NB4 (cell line): Measurements from ENCODE around the gene INTS6.

Experiments used
- DNase-seq: peaks from one replicate; pipeline ENCODE4 v3.0.0; 2010; ENCODE audit warnings: low read depth
- H3K4me3 ChIP-seq: one replicate; pipeline ENCODE4 v1.5.1; 2011; ENCODE audit warnings: mild to moderate bottlenecking, low read depth, low read length, moderate library complexity
- MYC ChIP-seq: IDR thresholded peaks from 2 replicates; pipeline ENCODE4 v1.6.1; 2011; ENCODE audit warnings: low read depth, low read length
- POLR2A ChIP-seq: IDR thresholded peaks from 2 replicates; pipeline ENCODE4 v1.6.1; 2011; ENCODE audit warnings: mild to moderate bottlenecking; ENCODE audit not compliant: insufficient read length; ENCODE audit errors: extremely low read depth
- TF ChIP-seq, protein P1 (sequence below): IDR thresholded peaks from 2 replicates; pipeline ENCODE4 v1.6.1; 2011; ENCODE audit warnings: low read depth, low read length
- TF ChIP-seq, protein P2 (sequence below): IDR thresholded peaks from one replicate; pipeline ENCODE4 v1.5.1; 2012; ENCODE audit warnings: low read depth, low read length

Gene INTS6

DNA sequence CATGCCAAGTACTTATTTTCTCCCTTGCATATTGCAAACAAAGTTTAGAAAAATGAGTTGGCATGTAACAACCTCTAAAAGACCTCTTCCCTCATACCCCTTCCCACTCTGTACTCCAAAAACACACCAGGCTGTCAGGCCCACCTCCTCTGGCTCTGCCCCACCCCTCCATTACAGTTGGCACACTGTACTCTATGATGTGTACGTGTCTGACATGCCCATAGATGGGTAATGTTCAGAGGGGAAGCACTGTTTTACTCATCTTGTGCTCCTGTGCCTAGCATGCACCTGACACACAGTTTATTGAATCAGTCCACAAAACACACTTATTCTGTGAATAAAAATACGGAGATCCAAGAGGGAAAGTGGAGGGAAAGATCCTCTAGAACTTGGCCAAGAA, 67.7 kb downstream of the INTS6 start:
- H3K4me3 ChIP-seq = no peak overlapping the region
- no peak for DNase-seq
- TF ChIP-seq, protein P1, sequence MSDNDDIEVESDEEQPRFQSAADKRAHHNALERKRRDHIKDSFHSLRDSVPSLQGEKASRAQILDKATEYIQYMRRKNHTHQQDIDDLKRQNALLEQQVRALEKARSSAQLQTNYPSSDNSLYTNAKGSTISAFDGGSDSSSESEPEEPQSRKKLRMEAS = no peak
- TF ChIP-seq, protein P2, sequence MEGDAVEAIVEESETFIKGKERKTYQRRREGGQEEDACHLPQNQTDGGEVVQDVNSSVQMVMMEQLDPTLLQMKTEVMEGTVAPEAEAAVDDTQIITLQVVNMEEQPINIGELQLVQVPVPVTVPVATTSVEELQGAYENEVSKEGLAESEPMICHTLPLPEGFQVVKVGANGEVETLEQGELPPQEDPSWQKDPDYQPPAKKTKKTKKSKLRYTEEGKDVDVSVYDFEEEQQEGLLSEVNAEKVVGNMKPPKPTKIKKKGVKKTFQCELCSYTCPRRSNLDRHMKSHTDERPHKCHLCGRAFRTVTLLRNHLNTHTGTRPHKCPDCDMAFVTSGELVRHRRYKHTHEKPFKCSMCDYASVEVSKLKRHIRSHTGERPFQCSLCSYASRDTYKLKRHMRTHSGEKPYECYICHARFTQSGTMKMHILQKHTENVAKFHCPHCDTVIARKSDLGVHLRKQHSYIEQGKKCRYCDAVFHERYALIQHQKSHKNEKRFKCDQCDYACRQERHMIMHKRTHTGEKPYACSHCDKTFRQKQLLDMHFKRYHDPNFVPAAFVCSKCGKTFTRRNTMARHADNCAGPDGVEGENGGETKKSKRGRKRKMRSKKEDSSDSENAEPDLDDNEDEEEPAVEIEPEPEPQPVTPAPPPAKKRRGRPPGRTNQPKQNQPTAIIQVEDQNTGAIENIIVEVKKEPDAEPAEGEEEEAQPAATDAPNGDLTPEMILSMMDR = no peak
- no peak for TF ChIP-seq POLR2A
- TF ChIP-seq MYC = no peak

DNA sequence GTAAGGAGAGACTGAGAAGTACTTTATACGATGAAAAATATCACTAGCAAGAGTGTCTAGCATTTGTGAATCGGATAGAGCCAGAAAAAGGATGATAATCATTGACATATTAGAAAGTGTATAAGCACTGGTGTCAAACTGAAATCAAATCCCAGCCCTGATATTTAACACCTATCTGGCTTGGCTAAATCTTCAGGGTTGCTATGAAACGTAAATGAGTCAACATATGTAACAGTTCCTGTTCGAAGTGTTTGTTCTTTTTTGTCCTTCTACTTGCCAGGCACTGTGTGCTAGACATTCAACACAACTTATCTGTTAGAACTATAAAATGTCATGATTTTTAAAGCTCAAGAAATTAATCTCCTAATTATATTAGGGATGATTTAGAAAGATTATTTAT, 72.6 kb downstream of the INTS6 start:
- DNase-seq = no peak
- TF ChIP-seq POLR2A (no peak), MYC (no peak)
- TF ChIP-seq, protein P2 = no peak
- TF ChIP-seq, protein P1 = no peak
- no peak overlapping the region for H3K4me3 ChIP-seq

DNA sequence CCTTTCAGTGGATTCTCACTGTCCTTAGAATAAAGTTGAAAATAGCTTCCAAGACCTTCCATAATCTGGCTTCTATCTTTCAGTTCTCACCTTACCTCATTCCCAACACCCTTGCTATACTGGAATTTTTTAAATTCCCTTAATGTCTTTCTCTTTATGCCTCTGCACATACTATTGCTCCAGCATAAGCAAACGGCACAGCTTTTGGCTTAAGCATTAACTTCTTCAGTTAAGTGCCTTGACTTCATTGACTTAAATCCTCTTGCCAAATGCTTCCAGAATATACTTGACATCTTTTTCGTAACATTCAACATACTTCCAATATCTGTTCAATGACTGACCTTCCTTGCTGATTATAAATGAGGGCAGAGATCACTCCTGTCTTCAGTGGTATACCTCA, 79.4 kb downstream of the INTS6 start:
- no peak overlapping the region for H3K4me3 ChIP-seq
- no peak for DNase-seq
- TF ChIP-seq, protein P1 = no peak
- no peak for TF ChIP-seq MYC
- TF ChIP-seq POLR2A = no peak
- TF ChIP-seq, protein P2 = no peak

DNA sequence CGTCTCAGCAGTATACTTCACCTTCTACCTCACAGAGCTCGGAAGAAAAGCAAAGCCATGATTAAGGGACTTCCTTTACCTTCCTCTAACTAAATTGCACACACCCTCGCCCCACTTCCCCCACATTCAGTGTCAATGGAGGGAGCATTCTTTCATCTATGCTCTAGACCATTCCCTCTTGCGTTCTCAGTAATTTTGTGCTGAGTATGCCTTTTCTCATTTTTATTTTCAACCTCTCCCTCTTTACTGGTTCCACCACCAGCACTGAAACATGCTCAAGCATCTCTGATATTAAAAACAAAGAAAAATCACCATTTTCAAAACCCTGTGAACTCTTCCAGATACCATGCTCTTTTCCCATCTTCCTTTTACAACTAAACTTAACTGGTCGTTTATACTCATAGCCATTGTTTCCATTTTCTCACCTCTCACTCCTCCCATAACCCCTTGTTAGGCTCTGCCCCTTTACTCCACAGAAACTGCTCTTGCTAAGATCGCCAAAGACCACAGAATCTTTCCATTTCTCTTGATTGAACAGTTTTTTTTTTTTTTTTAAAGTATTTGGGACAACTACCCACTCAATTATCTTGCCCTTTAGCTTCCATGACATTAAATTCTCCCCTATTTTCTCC, 81.0 kb downstream of the INTS6 start:
- TF ChIP-seq, protein P2 = no peak
- TF ChIP-seq MYC = no peak
- no peak for TF ChIP-seq POLR2A
- TF ChIP-seq, protein P1 = no peak

DNA sequence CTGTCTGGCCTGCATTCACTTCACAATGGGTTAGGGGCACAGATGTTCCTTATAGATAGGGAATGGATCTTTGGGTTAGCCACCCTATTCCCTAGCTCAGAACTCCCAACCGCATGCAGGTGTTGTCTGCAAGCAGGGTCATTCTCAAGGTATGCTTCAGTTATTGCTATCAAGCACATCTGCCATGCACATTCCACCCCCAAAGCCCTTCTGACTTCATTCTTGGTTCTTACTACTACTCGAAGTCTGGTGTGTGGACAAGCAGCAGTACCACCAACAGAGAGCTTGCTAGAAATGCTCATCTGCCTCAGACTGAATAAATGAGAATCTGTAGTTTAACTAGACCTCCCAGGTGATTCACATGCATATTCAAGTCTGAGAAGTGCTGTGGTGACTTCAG, 82.0 kb downstream of the INTS6 start:
- no peak for DNase-seq
- no peak overlapping the region for H3K4me3 ChIP-seq
- TF ChIP-seq, protein P1 = no peak
- TF ChIP-seq MYC = no peak
- no peak for TF ChIP-seq POLR2A
- TF ChIP-seq, protein P2 = no peak

More for the DNA sequence above, 81.0 kb downstream of the INTS6 start:
- no peak overlapping the region for H3K4me3 ChIP-seq
- no peak for DNase-seq
